Neural cell (in vitro differentiated cells): ENCODE measurements around the gene SELENOO. TPM values are rescaled to one million over a fixed set of nuclear protein-coding genes. Genes with fewer than 3 reads are reported as not detected.

ENCODE experiments used
- H2AFZ ChIP-seq: fragments of 200-600, 300-800 bp; sonication (generic), shearing (Covaris generic); 2 replicates; pipeline ENCODE4 v1.6.0; 2014; ENCODE audit warnings: low read depth, mild to moderate bottlenecking, antibody characterized with exemption, low read length, moderate library complexity
- H3F3A ChIP-seq: fragments of 200-600 bp; shearing (Covaris generic); 2 replicates; pipeline ENCODE4 v1.6.1; 2016; ENCODE audit warnings: mild to moderate bottlenecking, moderate library complexity, mixed read lengths, antibody characterized with exemption, low read length; ENCODE audit not compliant: insufficient read depth, poor library complexity, severe bottlenecking
- H3K27ac ChIP-seq: fragments of 200-600, 300-800 bp; sonication (generic), shearing (Covaris generic); 2 replicates; pipeline ENCODE4 v1.5.1; 2014; ENCODE audit warnings: mild to moderate bottlenecking, low read length, moderate library complexity
- H3K27me3 ChIP-seq: fragments of 300-800, 200-600 bp; sonication (generic), shearing (Covaris generic); 2 replicates; pipeline ENCODE4 v1.6.0; 2014; ENCODE audit warnings: mild to moderate bottlenecking, low read depth, low read length, moderate library complexity; ENCODE audit not compliant: insufficient read depth
- H3K36me3 ChIP-seq: fragments of 300-800, 200-600 bp; sonication (generic), shearing (Covaris generic); 2 replicates; pipeline ENCODE4 v1.5.1; 2014; ENCODE audit warnings: mild to moderate bottlenecking, antibody characterized with exemption, low read length, moderate library complexity; ENCODE audit not compliant: insufficient read depth
- H3K4me2 ChIP-seq: fragments of 300-800, 200-600 bp; sonication (generic), shearing (Covaris generic); 2 replicates; pipeline ENCODE4 v1.6.0; 2014; ENCODE audit warnings: mild to moderate bottlenecking, low read length
- H3K4me3 ChIP-seq: fragments of 300-800, 200-600 bp; sonication (generic), shearing (Covaris generic); 2 replicates; pipeline ENCODE4 v1.5.1; 2014; ENCODE audit warnings: mild to moderate bottlenecking, low read length, moderate library complexity
- H3K79me2 ChIP-seq: fragments of 200-600 bp; shearing (Covaris generic); replicated peaks from 2 replicates; pipeline ENCODE4 v1.6.0; 2014; ENCODE audit warnings: mild to moderate bottlenecking, low read length, moderate library complexity; ENCODE audit not compliant: insufficient read depth
- H3K9ac ChIP-seq: fragments of 300-800, 200-600 bp; sonication (generic), shearing (Covaris generic); 2 replicates; pipeline ENCODE4 v1.6.1; 2016; ENCODE audit warnings: mild to moderate bottlenecking, low read length, mixed read lengths
- H3K9me2 ChIP-seq: fragments of 200-600 bp; shearing (Covaris generic); 2 replicates; pipeline ENCODE4 v1.6.1; 2016; ENCODE audit warnings: mild to moderate bottlenecking, low read length, mixed read lengths; ENCODE audit not compliant: insufficient read depth
- H3K9me3 ChIP-seq: fragments of 200-600, 300-800 bp; sonication (generic), shearing (Covaris generic); 2 replicates; pipeline ENCODE4 v1.6.1; 2016; ENCODE audit warnings: mild to moderate bottlenecking, mixed run types, low read length, moderate library complexity, mixed read lengths
- H4K20me1 ChIP-seq: fragments of 200-600 bp; shearing (Covaris generic); 2 replicates; pipeline ENCODE4 v1.6.1; 2016; ENCODE audit warnings: mild to moderate bottlenecking, mixed run types; ENCODE audit not compliant: insufficient read depth
- EP300 ChIP-seq: fragments of 450-650 bp; conservative IDR thresholded peaks from 2 replicates; pipeline ENCODE4 v1.6.1; 2014; ENCODE audit warnings: antibody characterized with exemption, mild to moderate bottlenecking, moderate library complexity; ENCODE audit not compliant: poor library complexity, severe bottlenecking
- EZH2 ChIP-seq: fragments of 200-600, 300-800 bp; shearing (Covaris generic), sonication (generic); IDR thresholded peaks from 2 replicates; pipeline ENCODE4 v1.6.1; 2014; ENCODE audit warnings: antibody characterized with exemption, low read length, borderline replicate concordance, mild to moderate bottlenecking; ENCODE audit not compliant: insufficient read depth, poor library complexity, severe bottlenecking
- MXI1 ChIP-seq: fragments of 450-650 bp; conservative IDR thresholded peaks from 2 replicates; pipeline ENCODE4 v1.6.1; 2014; ENCODE audit warnings: antibody characterized with exemption, mild to moderate bottlenecking; ENCODE audit not compliant: poor library complexity, severe bottlenecking
- POLR2AphosphoS5 ChIP-seq: IDR thresholded peaks from 2 replicates; pipeline ENCODE4 v1.6.1; 2012
- RAD21 ChIP-seq: fragments of 450-650 bp; conservative IDR thresholded peaks from 2 replicates; pipeline ENCODE4 v1.6.1; 2014; ENCODE audit warnings: antibody characterized with exemption, mild to moderate bottlenecking, moderate library complexity
- SMC3 ChIP-seq: fragments of 450-650 bp; conservative IDR thresholded peaks from 2 replicates; pipeline ENCODE4 v1.6.1; 2014; ENCODE audit warnings: antibody characterized with exemption, mild to moderate bottlenecking, moderate library complexity; ENCODE audit not compliant: poor library complexity
- TAF1 ChIP-seq: IDR thresholded peaks from 2 replicates; pipeline ENCODE4 v1.6.1; 2012; ENCODE audit warnings: low read depth
- polyA plus RNA-seq: library from polyadenylated mRNA; depleted of rRNA; stranded (reverse); fragments of >200 nt; gene quantifications from 2 replicates; pipeline ENCODE4 v1.2.3, GENCODE V29; 2014
- TF ChIP-seq, protein P1 (sequence below): fragments of 450-650 bp; IDR thresholded peaks from 2 replicates; pipeline ENCODE4 v1.5.1; 2014; ENCODE audit warnings: antibody characterized with exemption, mild to moderate bottlenecking, moderate library complexity; ENCODE audit not compliant: poor library complexity, severe bottlenecking
- TF ChIP-seq, protein P2 (sequence below): IDR thresholded peaks from 2 replicates; pipeline ENCODE4 v1.6.1; 2012; ENCODE audit warnings: borderline replicate concordance

SELENOO gene
- polyA plus RNA-seq, 1 donor from 2014 or later: 42.0 TPM

DNA sequence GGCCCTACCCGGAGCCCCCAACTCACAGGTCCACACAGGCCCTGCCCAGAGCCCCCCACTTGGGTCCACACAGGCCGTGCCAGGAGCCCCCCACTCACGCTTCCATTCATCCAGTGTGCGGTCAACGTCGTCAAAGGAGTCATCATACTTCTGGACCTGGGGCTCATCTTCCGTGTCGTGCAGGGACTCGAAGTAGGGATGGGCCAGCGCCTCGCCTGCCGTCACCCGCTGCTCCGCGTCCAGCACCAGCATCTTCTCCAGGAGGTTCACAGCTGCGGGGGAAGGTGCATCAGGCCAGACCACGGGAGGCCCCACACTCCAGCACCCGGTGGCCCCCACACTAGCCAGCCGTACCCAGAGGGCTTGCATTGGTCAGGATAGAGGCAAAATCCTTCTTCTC is 54.3 kb downstream of the SELENOO start:
- TF ChIP-seq, protein P1, sequence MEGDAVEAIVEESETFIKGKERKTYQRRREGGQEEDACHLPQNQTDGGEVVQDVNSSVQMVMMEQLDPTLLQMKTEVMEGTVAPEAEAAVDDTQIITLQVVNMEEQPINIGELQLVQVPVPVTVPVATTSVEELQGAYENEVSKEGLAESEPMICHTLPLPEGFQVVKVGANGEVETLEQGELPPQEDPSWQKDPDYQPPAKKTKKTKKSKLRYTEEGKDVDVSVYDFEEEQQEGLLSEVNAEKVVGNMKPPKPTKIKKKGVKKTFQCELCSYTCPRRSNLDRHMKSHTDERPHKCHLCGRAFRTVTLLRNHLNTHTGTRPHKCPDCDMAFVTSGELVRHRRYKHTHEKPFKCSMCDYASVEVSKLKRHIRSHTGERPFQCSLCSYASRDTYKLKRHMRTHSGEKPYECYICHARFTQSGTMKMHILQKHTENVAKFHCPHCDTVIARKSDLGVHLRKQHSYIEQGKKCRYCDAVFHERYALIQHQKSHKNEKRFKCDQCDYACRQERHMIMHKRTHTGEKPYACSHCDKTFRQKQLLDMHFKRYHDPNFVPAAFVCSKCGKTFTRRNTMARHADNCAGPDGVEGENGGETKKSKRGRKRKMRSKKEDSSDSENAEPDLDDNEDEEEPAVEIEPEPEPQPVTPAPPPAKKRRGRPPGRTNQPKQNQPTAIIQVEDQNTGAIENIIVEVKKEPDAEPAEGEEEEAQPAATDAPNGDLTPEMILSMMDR: no peak
- TF ChIP-seq EZH2: no peak
- TF ChIP-seq, protein P2, sequence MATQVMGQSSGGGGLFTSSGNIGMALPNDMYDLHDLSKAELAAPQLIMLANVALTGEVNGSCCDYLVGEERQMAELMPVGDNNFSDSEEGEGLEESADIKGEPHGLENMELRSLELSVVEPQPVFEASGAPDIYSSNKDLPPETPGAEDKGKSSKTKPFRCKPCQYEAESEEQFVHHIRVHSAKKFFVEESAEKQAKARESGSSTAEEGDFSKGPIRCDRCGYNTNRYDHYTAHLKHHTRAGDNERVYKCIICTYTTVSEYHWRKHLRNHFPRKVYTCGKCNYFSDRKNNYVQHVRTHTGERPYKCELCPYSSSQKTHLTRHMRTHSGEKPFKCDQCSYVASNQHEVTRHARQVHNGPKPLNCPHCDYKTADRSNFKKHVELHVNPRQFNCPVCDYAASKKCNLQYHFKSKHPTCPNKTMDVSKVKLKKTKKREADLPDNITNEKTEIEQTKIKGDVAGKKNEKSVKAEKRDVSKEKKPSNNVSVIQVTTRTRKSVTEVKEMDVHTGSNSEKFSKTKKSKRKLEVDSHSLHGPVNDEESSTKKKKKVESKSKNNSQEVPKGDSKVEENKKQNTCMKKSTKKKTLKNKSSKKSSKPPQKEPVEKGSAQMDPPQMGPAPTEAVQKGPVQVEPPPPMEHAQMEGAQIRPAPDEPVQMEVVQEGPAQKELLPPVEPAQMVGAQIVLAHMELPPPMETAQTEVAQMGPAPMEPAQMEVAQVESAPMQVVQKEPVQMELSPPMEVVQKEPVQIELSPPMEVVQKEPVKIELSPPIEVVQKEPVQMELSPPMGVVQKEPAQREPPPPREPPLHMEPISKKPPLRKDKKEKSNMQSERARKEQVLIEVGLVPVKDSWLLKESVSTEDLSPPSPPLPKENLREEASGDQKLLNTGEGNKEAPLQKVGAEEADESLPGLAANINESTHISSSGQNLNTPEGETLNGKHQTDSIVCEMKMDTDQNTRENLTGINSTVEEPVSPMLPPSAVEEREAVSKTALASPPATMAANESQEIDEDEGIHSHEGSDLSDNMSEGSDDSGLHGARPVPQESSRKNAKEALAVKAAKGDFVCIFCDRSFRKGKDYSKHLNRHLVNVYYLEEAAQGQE: no peak
- no peak for TF ChIP-seq RAD21
- no peak for TF ChIP-seq POLR2AphosphoS5
- no peak for TF ChIP-seq TAF1
- no peak for TF ChIP-seq EP300
- no peak for TF ChIP-seq SMC3
- no peak for TF ChIP-seq MXI1
- Histone ChIP-seq H2AFZ (no peak overlapping the region), H3K4me3 (no peak overlapping the region), H3K36me3 (no peaks in the 10 kb centered on the region), H3K27ac (no peak overlapping the region), H3K4me2 (no peak overlapping the region), H3K79me2 (no peaks in the 10 kb centered on the region), H3K9me3 (no peaks in the 10 kb centered on the region), H3K27me3 (no peaks in the 10 kb centered on the region), H3F3A (no peaks in the 10 kb centered on the region), H3K9me2 (no peaks in the 10 kb centered on the region), H3K9ac (no peak overlapping the region), H4K20me1 (no peaks in the 10 kb centered on the region)

DNA sequence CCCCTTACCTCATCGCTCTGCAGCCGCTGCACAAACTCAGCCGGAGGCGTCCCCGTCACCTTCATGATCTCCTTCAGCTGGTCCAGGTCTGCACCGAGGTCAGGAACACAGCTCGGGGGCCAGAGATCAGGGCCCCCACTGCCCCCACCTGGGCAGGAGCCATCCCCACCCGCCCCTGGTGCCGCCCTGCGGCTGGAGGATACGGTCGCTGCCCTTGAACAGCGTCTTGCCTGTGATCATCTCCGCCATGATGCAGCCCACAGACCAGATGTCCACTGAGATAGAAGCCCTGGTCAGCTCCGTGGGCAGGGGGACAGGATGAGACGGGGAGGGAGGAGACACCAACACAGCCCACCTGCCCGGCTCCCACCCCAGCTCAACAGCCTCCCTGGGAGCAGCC is 54.8 kb downstream of the SELENOO start:
- no peaks in the 10 kb centered on the region for H3K27me3 ChIP-seq
- H3K9me2 ChIP-seq: no peaks in the 10 kb centered on the region
- peaks cover 3% of the 10 kb centered on the region for H3K79me2 ChIP-seq
- no peaks in the 10 kb centered on the region for H4K20me1 ChIP-seq
- H3K9ac ChIP-seq: no peak overlapping the region
- H3K27ac ChIP-seq: no peak overlapping the region
- no peaks in the 10 kb centered on the region for H3F3A ChIP-seq
- H3K4me2 ChIP-seq: no peak overlapping the region
- no peak overlapping the region for H3K4me3 ChIP-seq
- H3K9me3 ChIP-seq: no peaks in the 10 kb centered on the region
- no peak for TF ChIP-seq POLR2AphosphoS5
- TF ChIP-seq RAD21: no peak
- no peak for TF ChIP-seq TAF1
- TF ChIP-seq, protein P1: no peak
- TF ChIP-seq EZH2: no peak
- no peak for TF ChIP-seq SMC3
- TF ChIP-seq, protein P2: no peak
- TF ChIP-seq EP300: no peak
- TF ChIP-seq MXI1: no peak
- no peak overlapping the region for H2AFZ ChIP-seq
- H3K36me3 ChIP-seq: no peaks in the 10 kb centered on the region
